Measurements from ENCODE around the gene HES3.

- no peak for TF ChIP-seq CTCF (IDR thresholded peaks at IDR 0.05; ENCODE audit: insufficient read depth, low read length, poor library complexity, severe bottlenecking)
- no peak for TF ChIP-seq EZH2phosphoT487 (conservative IDR thresholded peaks at IDR 0.05; ENCODE audit: low read length)
These were observed 43.5 kb downstream of the HES3 start for GRCh38 chr1:6287431-6287886.
